SU-DHL-6 (cell line): ENCODE data around the gene ADAM17.

Experiments used
- H2AFZ ChIP-seq: fragments of 200-600 bp; sonication (generic); 2 replicates; pipeline ENCODE4 v1.6.1; 2014; ENCODE audit warnings: low read depth, mild to moderate bottlenecking, moderate library complexity, mixed read lengths, antibody characterized with exemption, low read length; ENCODE audit not compliant: severe bottlenecking
- H3F3A ChIP-seq: fragments of 200-600 bp; shearing (Covaris generic); 2 replicates; pipeline ENCODE4 v1.6.0; 2016; ENCODE audit warnings: antibody characterized with exemption, mild to moderate bottlenecking; ENCODE audit not compliant: insufficient read depth
- H3K27ac ChIP-seq: fragments of 200-600 bp; sonication (generic); 2 replicates; pipeline ENCODE4 v1.5.1; 2016; ENCODE audit warnings: low read depth, mild to moderate bottlenecking, low read length, moderate library complexity, mixed read lengths
- H3K27me3 ChIP-seq: fragments of 200-600 bp; sonication (generic), shearing (Covaris generic); 2 replicates; pipeline ENCODE4 v1.6.0; 2014; ENCODE audit warnings: mild to moderate bottlenecking, low read length
- H3K36me3 ChIP-seq: fragments of 200-600 bp; sonication (generic); 2 replicates; pipeline ENCODE4 v1.6.1; 2014; ENCODE audit warnings: mild to moderate bottlenecking, low read length, mixed read lengths
- H3K4me2 ChIP-seq: fragments of 300-600, 200-600 bp; shearing (Covaris generic), sonication (generic); 2 replicates; pipeline ENCODE4 v1.6.0; 2014; ENCODE audit warnings: low read length, low read depth, mild to moderate bottlenecking; ENCODE audit not compliant: poor library complexity, severe bottlenecking
- H3K4me3 ChIP-seq: fragments of 200-600 bp; sonication (generic); 2 replicates; pipeline ENCODE4 v1.5.1; 2014; ENCODE audit warnings: antibody characterized with exemption, low read length, mild to moderate bottlenecking, mixed read lengths; ENCODE audit not compliant: insufficient read depth, poor library complexity, severe bottlenecking
- H3K79me2 ChIP-seq: fragments of 200-600 bp; sonication (generic); 2 replicates; pipeline ENCODE4 v1.6.1; 2014; ENCODE audit warnings: mild to moderate bottlenecking, low read length, moderate library complexity; ENCODE audit not compliant: insufficient read depth
- H3K9ac ChIP-seq: fragments of 200-600 bp; sonication (generic); 2 replicates; pipeline ENCODE4 v1.7.0; 2014; ENCODE audit warnings: mild to moderate bottlenecking, low read length
- H3K9me2 ChIP-seq: fragments of 200-600 bp; sonication (generic); replicated peaks from 2 replicates; pipeline ENCODE4 v1.6.1; 2014; ENCODE audit warnings: low read length; ENCODE audit not compliant: insufficient read depth
- H3K9me3 ChIP-seq: fragments of 200-600 bp; sonication (generic); 2 replicates; pipeline ENCODE4 v1.6.1; 2014; ENCODE audit warnings: low read length, mixed read lengths; ENCODE audit not compliant: insufficient read depth
- H4K20me1 ChIP-seq: fragments of 200-600 bp; sonication (generic); 2 replicates; pipeline ENCODE4 v1.6.1; 2014; ENCODE audit warnings: low read depth, mild to moderate bottlenecking, antibody characterized with exemption, low read length, moderate library complexity, mixed read lengths
- CTCF ChIP-seq: fragments of 200-600 bp; sonication (generic); IDR thresholded peaks from one replicate; pipeline ENCODE4 v1.5.1; 2017; ENCODE audit warnings: antibody characterized with exemption, mild to moderate bottlenecking, low read length, moderate library complexity; ENCODE audit not compliant: insufficient read depth, poor library complexity, severe bottlenecking
- EZH2phosphoT487 ChIP-seq: fragments of 200-600 bp; sonication (generic), shearing (Covaris generic); conservative IDR thresholded peaks from 2 replicates; pipeline ENCODE4 v1.6.1; 2018; ENCODE audit warnings: mild to moderate bottlenecking, antibody characterized with exemption, low read length, moderate library complexity, mixed read lengths

Gene ADAM17

GRCh38 chr2:9508931-9509330 lies 46.7 kb downstream of the ADAM17 start:
- H3K36me3 ChIP-seq, result peaks cover 21% of the 10 kb centered on the region; the same call in 1 of the 2 replicates
- H2AFZ ChIP-seq, result no peak overlapping the region
- no peak overlapping the region for H3K9ac ChIP-seq
- H3K27me3 ChIP-seq, result no peaks in the 10 kb centered on the region
- TF ChIP-seq EZH2phosphoT487 (no peak), CTCF (no peak)
- no peaks in the 10 kb centered on the region for H4K20me1 ChIP-seq
- peaks cover 5% of the 10 kb centered on the region; the same call in 1 of the 2 replicates for H3K79me2 ChIP-seq
- no peak overlapping the region for H3K27ac ChIP-seq
- no peak overlapping the region for H3K4me2 ChIP-seq
- peaks cover 4% of the 10 kb centered on the region; the same call in 1 of the 2 replicates for H3F3A ChIP-seq
- H3K9me2 ChIP-seq, result no peaks in the 10 kb centered on the region
- H3K9me3 ChIP-seq, result no peaks in the 10 kb centered on the region
- no peak overlapping the region for H3K4me3 ChIP-seq

GRCh38 chr2:9498210-9498609 lies 57.4 kb downstream of the ADAM17 start:
- Histone ChIP-seq H3K4me3 (no peak overlapping the region), H3K36me3 (peaks cover 34% of the 10 kb centered on the region), H2AFZ (no peak overlapping the region), H4K20me1 (no peaks in the 10 kb centered on the region), H3K79me2 (no peaks in the 10 kb centered on the region), H3F3A (no peaks in the 10 kb centered on the region), H3K27me3 (no peaks in the 10 kb centered on the region), H3K9me3 (no peaks in the 10 kb centered on the region), H3K27ac (no peak overlapping the region), H3K9ac (no peak overlapping the region), H3K9me2 (no peaks in the 10 kb centered on the region), H3K4me2 (no peak overlapping the region)
- no peak for TF ChIP-seq CTCF

DNA sequence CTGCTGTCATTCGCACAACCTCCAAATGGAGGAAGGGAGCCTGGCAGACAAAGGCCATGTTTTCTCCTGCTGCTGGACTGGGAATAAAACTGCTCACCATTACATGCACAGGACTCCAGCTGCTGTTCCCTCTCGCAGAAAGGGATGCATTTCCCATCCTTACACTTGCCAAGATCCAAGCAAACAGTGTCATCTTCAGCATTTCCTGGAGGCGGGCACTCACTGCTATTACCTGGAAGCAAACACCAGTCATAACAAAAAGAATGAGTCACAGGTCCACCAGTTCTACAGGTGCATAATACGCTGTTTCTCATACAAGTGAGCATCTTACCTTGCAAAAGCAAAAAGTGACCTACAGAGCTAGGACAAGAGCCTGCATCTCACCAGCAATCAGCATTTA lies 58.6 kb downstream of the ADAM17 start:
- H3K27me3 ChIP-seq, result no peaks in the 10 kb centered on the region
- H3K79me2 ChIP-seq, result no peaks in the 10 kb centered on the region
- H3F3A ChIP-seq, result 0 out of 2 replicates have a peak, but pooled peaks cover 3% of the 10 kb centered on the region
- no peak overlapping the region for H3K27ac ChIP-seq
- no peak overlapping the region for H2AFZ ChIP-seq
- H3K9me2 ChIP-seq, result no peaks in the 10 kb centered on the region
- TF ChIP-seq CTCF (no peak), EZH2phosphoT487 (no peak)
- H3K4me2 ChIP-seq, result no peak overlapping the region
- no peaks in the 10 kb centered on the region for H4K20me1 ChIP-seq
- H3K36me3 ChIP-seq, result peaks cover 42% of the 10 kb centered on the region
- H3K9ac ChIP-seq, result no peak overlapping the region
- H3K4me3 ChIP-seq, result no peak overlapping the region
- H3K9me3 ChIP-seq, result no peaks in the 10 kb centered on the region

DNA sequence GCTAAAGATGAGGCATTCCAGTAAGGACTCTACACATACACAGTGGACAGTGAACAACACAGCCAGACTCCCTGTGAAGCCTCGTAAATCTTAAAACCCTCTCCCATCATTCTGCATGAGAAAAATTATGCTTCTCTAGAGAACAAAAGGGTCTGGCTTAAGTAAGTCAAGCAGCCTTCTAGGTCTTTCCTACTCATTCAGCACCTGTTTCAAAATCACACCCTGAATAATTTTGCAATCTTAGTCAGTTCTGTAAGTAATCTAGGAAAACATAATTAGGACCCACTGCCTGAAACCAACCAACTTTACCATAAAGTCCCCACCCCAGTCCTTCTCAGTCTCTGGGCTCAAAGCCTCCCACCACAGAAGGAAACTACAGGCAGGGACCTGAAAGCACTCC lies 61.5 kb downstream of the ADAM17 start:
- Histone ChIP-seq H3K9ac (no peak overlapping the region), H3K27ac (no peak overlapping the region), H3K79me2 (no peaks in the 10 kb centered on the region), H3K4me3 (no peak overlapping the region), H3F3A (peaks cover 3% of the 10 kb centered on the region; the same call in 1 of the 2 replicates), H3K27me3 (no peaks in the 10 kb centered on the region), H4K20me1 (no peaks in the 10 kb centered on the region), H3K4me2 (no peak overlapping the region), H3K9me2 (no peaks in the 10 kb centered on the region), H3K9me3 (no peaks in the 10 kb centered on the region), H2AFZ (no peak overlapping the region), H3K36me3 (peaks cover 50% of the 10 kb centered on the region)
- no peak for TF ChIP-seq EZH2phosphoT487
- no peak for TF ChIP-seq CTCF
